Progenitor cell of endocrine pancreas (in vitro differentiated cells): ENCODE data around the gene POLE2. TPM values are rescaled to one million over a fixed set of nuclear protein-coding genes. Genes with fewer than 3 reads are reported as not detected.
"Not testable (repeated sequence)": the region's sequence is repeated elsewhere in the genome, so short reads cannot be mapped to it uniquely, and the experiment has no call there.

Experiments
- DNase-seq: peaks from one replicate; pipeline ENCODE4 v3.0.0; 2021; ENCODE audit warnings: low spot score; ENCODE audit not compliant: unreplicated experiment
- H3K27ac Mint-ChIP-seq: 2 replicates; pipeline ENCODE4 v1.8.0; 2021; ENCODE audit warnings: mild to moderate bottlenecking, moderate library complexity, mixed read lengths
- H3K27me3 Mint-ChIP-seq: 2 replicates; pipeline ENCODE4 v1.8.0; 2021; ENCODE audit warnings: mixed read lengths
- H3K36me3 Mint-ChIP-seq: 2 replicates; pipeline ENCODE4 v1.8.0; 2022; ENCODE audit warnings: mixed read lengths; ENCODE audit not compliant: insufficient read depth
- H3K4me1 Mint-ChIP-seq: 2 replicates; pipeline ENCODE4 v1.8.0; 2021; ENCODE audit warnings: low read depth, mixed read lengths
- H3K4me3 Mint-ChIP-seq: 2 replicates; pipeline ENCODE4 v1.8.0; 2021; ENCODE audit warnings: low read depth, mild to moderate bottlenecking, moderate library complexity, mixed read lengths
- H3K9me3 Mint-ChIP-seq: 2 replicates; pipeline ENCODE4 v1.8.0; 2021; ENCODE audit warnings: low read depth, mixed read lengths
- CTCF ChIP-seq: fragments of 200-600 bp; sonication (generic); IDR thresholded peaks from one replicate; pipeline ENCODE4 v1.5.0; 2021; ENCODE audit warnings: antibody characterized with exemption, mild to moderate bottlenecking; ENCODE audit not compliant: unreplicated experiment
- total RNA-seq: library from RNA; stranded (reverse); gene quantifications from 2 replicates; pipeline ENCODE4 v1.2.1, GENCODE V29; 2021

Gene POLE2
- total RNA-seq, 1 donor from 2014 or later = 14.9 TPM

- Mint-ChIP-seq H3K4me3 (no peak overlapping the region), H3K27ac (no peak overlapping the region), H3K9me3 (no peaks in the 10 kb centered on the region), H3K27me3 (no peaks in the 10 kb centered on the region), H3K4me1 (peaks cover 20% of the 10 kb centered on the region), H3K36me3 (peaks cover 13% of the 10 kb centered on the region)
- DNase-seq = no peak
- no peak for TF ChIP-seq CTCF
These were observed 64.6 kb downstream of the POLE2 start for GRCh38 chr14:49623387-49623786.

- no peaks in the 10 kb centered on the region for H3K27me3 Mint-ChIP-seq
- no peaks in the 10 kb centered on the region for H3K9me3 Mint-ChIP-seq
- peak overlapping the region; percentile 52 for H3K27ac Mint-ChIP-seq
- no peak for TF ChIP-seq CTCF
- peaks cover 22% of the 10 kb centered on the region for H3K4me1 Mint-ChIP-seq
- H3K4me3 Mint-ChIP-seq = peak overlapping the region; percentile 95
- DNase-seq = no peak
- peaks cover 16% of the 10 kb centered on the region for H3K36me3 Mint-ChIP-seq
These were observed 65.9 kb downstream of the POLE2 start for GRCh38 chr14:49622022-49622607.

GRCh38 chr14:49621114-49621881, 66.7 kb downstream of the POLE2 start:
- peak; percentile 1 for TF ChIP-seq CTCF
- Mint-ChIP-seq H3K9me3 (no peaks in the 10 kb centered on the region), H3K36me3 (peaks cover 15% of the 10 kb centered on the region), H3K4me3 (peak overlapping the region; percentile 95), H3K27ac (peak overlapping the region; percentile 56), H3K4me1 (peaks cover 22% of the 10 kb centered on the region), H3K27me3 (no peaks in the 10 kb centered on the region)
- peak; percentile 39 for DNase-seq

GRCh38 chr14:49620182-49621113, 67.6 kb downstream of the POLE2 start, which contains the start of the genes MGAT2 and RPL36AL:
Gene MGAT2 (plus strand): TSS chr14:49620799. CDS start chr14:49621269, 470 bp downstream.
Gene RPL36AL (minus strand): TSS chr14:49620626. CDS start chr14:49619104, 1,522 bp downstream.
- peak; percentile 96 for DNase-seq
- peak; percentile 41 for TF ChIP-seq CTCF
- no peaks in the 10 kb centered on the region for H3K27me3 Mint-ChIP-seq
- H3K36me3 Mint-ChIP-seq = peaks cover 12% of the 10 kb centered on the region
- H3K4me1 Mint-ChIP-seq = peaks cover 22% of the 10 kb centered on the region
- no peaks in the 10 kb centered on the region for H3K9me3 Mint-ChIP-seq
- peak within 1 kb of the TSS; percentile 95 for H3K4me3 Mint-ChIP-seq
- peak within 1 kb of the TSS; percentile 99 for H3K27ac Mint-ChIP-seq

- Mint-ChIP-seq H3K27me3 (no peaks in the 10 kb centered on the region), H3K4me3 (peak overlapping the region; percentile 95), H3K27ac (peak overlapping the region; percentile 99), H3K4me1 (peaks cover 22% of the 10 kb centered on the region), H3K36me3 (peaks cover 11% of the 10 kb centered on the region), H3K9me3 (no peaks in the 10 kb centered on the region)
- no peak for DNase-seq
- no peak for TF ChIP-seq CTCF
These were observed 68.3 kb downstream of the POLE2 start for GRCh38 chr14:49619730-49620129.

GRCh38 chr14:49619273-49619672, 68.7 kb downstream of the POLE2 start:
- Mint-ChIP-seq H3K4me1 (peaks cover 22% of the 10 kb centered on the region), H3K36me3 (peaks cover 12% of the 10 kb centered on the region), H3K4me3 (peak overlapping the region; percentile 95), H3K27ac (peak overlapping the region; percentile 99)
- H3K9me3 Mint-ChIP-seq, H3K27me3 Mint-ChIP-seq, DNase-seq: not testable (repeated sequence)
